Measurements from ENCODE around the gene VIT.

Gene VIT

DNA sequence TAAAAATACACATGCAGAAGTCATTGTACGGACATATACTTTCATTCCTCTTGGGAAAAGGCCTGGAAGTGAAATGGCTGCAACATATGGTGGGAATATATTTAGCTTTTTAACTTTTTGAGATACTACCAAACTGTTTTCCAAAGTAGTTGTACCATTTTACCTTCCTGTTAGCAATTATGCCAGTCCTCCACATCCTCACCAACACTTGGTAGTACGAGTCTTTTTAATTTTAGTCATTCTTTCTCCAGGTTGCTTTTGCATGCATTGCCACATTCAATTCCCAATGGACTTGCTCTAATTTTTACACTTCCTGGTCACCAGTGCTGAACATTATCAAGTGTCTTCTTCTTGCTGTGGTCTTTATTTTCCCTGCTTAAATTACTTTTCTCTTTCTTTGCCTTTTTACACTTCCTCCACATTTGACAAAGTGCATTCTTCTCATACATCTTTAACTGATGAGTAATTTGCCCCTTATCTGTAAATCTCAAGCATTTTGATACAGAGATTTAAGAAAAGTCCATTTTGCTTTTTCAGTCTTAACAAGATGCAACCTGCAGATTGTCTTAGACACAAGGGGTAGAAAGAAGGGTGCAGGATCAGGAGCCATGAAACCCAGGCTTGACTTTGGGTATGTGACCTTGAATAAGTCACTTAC lies 14.5 kb downstream of the VIT start:
- DNase-seq (ENCODE audit: low read depth) = no peak

DNA sequence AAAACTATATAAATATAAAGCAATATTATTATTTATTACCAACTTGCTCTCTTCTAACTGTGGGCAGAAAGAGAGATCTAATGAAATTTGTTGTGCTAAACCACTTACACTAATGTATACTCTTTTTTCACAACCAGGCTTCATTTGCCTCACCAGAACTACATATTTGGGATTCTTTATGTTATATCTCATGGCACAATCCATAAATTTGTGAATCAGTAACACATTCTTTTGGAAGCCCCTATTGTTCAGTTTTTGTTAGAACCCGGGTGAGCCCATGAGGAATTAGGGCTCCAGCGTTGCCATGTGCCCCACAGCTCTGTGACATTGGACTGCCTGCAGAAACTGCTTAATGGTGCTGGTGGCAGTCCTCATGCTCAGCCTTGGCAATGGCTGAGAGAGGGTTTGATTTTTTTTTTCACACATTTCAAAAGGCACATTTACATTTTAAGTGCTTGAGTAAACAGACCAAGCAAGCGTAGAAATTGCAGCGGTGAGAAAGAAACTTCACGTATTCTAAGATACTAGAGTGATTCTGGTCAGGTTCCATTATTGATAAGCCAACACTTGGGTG lies 15.3 kb downstream of the VIT start:
- no peak for DNase-seq (ENCODE audit: low read depth)

- DNase-seq (ENCODE audit: low read depth) = no peak
These were observed 16.8 kb downstream of the VIT start for GRCh38 chr2:36713310-36713709.

DNA sequence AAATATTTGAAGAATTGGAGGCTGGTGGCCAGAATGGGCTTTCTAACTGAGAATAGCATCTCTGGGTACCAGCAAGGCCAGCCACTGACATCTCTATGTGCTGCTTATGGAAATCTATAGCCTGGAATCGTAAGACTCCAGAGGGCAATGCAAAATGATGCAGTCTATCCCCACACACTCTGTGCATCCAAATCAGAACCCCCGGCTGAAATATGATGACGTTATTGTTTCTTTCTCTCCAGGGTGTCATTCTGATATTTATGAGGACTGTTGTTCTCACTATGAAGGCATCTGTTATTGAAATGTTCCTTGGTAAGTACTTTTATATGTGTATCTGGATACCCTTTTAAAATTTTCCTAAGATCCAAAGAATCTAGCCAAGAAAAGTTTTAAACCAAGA lies 19.6 kb downstream of the VIT start:
- no peak for DNase-seq (ENCODE audit: low read depth)

GRCh38 chr2:36717603-36718266 lies 21.2 kb downstream of the VIT start:
- DNase-seq (ENCODE audit: low read depth) = no peak

DNA sequence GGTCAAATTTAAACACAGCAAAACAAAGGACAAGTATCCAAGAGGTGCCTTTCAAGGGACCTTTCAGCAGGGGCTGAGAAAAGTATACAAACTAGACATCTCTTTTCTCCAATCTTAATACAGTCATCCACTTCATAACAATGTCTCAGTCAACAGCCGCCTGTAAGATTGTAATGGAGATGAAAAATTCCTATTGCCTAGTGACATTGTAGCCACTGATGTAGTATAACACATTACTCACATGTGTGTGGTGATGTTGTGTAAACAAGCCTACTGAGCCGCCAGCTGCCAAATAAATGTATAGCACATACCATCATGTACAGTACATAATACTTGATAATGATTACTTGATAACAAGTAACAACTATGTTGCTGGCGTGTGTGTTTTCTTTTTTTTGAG lies 31.0 kb downstream of the VIT start:
- DNase-seq (ENCODE audit: low read depth) = no peak

DNA sequence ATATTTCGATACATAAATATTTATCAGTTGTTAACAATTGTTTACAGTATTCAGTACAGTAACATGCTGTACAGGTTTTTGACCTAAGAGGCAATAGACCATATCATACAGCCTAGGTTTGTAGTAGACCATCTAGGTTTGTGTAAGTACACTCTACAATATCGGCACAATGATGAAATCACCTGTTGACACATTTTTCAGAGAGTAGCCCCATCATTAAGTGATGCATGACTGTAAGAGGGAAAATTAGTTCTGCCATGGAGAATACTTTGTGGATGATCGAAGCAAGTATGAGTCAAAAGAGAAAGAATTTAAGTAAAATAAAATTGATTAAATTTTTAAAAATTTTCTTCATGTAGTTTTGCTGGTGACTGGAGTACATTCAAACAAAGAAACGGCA lies 32.6 kb downstream of the VIT start:
- no peak for DNase-seq (ENCODE audit: low read depth)

- no peak for DNase-seq (ENCODE audit: low read depth)
These were observed 35.6 kb downstream of the VIT start for GRCh38 chr2:36731941-36732672.

GRCh38 chr2:36732673-36733036 lies 36.1 kb downstream of the VIT start:
- DNase-seq (ENCODE audit: low read depth) = no peak

DNA sequence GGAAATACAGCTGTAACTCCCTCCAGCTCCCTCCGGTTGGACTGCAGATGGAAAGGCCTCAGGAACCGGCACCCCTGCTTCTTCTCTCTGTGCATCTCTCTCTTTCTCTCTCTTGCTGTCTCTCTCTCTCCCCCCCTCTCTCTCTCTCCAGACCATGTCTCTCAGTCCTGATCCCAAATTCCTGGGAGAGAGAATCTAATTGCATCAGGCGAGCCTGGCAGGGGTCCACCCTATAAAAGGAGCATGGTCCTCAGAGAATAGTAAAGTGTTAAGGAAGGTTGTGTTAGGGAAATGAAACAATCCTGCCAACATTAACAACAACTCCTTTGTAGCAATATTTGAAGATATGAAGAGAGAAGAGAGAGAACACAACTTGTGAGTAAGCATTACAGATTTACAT lies 36.7 kb downstream of the VIT start:
- DNase-seq (ENCODE audit: low read depth) = no peak

GRCh38 chr2:36734304-36734703 lies 37.8 kb downstream of the VIT start:
- DNase-seq (ENCODE audit: low read depth) = no peak

GRCh38 chr2:36737131-36737750 lies 40.7 kb downstream of the VIT start:
- no peak for DNase-seq (ENCODE audit: low read depth)

- DNase-seq (ENCODE audit: low read depth) = no peak
These were observed 43.6 kb downstream of the VIT start for GRCh38 chr2:36740061-36740460.

GRCh38 chr2:36741188-36741837 lies 44.8 kb downstream of the VIT start:
- no peak for DNase-seq (ENCODE audit: low read depth)

GRCh38 chr2:36743954-36744353 lies 47.4 kb downstream of the VIT start:
- no peak for DNase-seq (ENCODE audit: low read depth)

- DNase-seq (ENCODE audit: low read depth) = no peak
These were observed 51.7 kb downstream of the VIT start for GRCh38 chr2:36748166-36748565.

GRCh38 chr2:36750101-36750500 lies 53.6 kb downstream of the VIT start:
- no peak for DNase-seq (ENCODE audit: low read depth)

DNA sequence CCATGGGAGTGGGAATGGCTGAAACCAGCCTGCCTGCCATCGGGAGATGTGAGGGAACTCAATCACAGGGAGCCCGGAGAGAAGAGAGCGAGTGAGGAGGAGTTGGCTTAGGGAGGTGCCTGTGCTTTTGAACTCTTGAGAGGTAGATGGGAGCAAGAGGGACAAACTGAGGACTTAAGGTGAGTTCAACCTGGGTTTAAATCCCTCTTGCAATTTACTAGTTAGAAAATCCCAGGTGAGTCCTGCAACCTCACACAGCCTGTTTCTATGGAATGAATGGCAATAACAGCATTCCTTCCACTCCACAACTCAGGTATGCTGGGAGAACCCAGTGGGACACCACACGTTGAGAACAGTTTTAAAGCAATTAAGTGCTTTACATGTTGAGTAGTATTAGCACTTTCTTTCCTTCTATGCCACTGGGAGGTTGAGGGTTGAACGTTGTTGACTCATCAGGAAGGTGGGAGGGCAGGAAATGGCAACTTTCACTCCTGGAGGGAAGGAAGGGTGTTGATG lies 57.3 kb downstream of the VIT start:
- DNase-seq (ENCODE audit: low read depth) = no peak

DNA sequence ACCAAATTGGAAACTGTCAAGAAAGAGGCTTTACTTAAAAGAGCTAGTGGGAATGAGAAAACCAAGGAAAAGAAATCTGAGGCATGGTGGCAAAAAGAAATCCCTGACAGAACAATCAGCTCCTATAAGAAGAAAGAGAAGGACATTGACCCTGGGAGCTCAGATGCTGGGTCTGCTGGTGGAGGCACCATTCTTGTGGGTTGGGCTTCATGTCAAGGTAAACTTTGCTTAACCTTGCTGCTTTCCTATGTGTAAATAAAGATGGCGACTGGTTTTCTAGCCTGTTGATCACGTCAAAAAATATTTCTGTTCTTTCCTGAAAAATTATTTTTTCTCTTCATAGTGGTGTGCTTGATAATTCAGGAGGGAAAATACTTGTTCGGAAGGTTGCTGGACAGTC lies 58.1 kb downstream of the VIT start:
- DNase-seq (ENCODE audit: low read depth) = no peak

DNA sequence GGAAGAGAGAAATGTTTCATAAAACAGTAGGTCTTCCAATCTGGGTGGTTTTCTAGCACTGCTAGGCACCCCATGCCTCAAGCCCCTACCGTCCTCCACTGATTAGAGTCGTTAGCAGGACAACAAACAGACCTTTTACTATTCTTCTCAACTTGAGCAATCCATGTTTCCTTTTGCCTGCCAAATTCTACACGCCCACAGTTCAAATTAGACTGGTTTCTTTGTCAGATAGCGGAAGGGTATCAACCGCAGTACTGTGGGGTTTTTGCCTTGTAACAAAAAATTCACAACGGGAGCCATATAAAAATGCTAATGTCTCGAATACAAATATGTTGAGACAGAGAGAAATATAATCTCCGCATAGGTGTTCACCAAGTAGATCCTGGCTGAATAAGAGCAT lies 59.9 kb downstream of the VIT start:
- no peak for DNase-seq (ENCODE audit: low read depth)

DNA sequence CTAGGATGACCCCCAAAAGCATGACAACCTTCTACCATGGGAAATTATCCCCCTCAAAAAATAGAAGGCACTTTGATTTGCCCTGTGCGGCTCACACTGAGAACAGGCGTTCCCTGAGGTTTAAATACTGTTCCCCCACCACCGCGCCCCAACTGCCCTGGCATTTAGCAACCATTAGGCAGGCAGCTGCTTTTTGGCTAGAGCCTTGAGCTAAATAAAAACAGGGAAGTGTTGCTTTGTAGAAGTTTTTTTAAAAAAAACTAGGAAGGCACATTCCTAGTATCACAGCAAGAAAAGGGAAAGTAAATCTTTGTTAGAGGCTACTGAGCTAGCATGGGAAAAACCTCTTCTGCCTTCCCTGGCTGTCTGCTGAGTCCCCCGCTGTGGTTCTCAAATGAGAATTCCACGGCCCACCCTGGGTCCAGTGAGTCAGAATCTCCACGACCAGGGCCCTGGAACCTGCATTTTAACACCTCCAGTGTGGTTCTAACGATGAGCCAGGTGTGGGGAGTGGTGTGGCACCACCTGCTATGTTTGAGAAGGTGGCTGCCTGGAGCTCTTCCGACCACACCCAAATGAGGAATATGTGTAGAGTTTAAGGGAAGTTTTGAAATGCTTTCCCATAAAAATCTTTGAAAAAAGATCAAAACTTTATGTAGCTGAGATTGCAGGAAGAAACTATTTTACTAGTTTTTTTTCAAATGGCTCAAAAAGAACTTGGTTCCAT lies 66.4 kb downstream of the VIT start:
- no peak for DNase-seq (ENCODE audit: low read depth)
